GM19025 (cell line): Measurements from ENCODE around the gene SLC45A3.
"Not testable (repeated sequence)": the region's sequence is repeated elsewhere in the genome, so short reads cannot be mapped to it uniquely, and the experiment has no call there.

Experiments
- ATAC-seq: cut with Tn5 transposase; IDR thresholded peaks from one replicate; pipeline ENCODE4 v1.9.1; 2021; ENCODE audit warnings: mild to moderate bottlenecking, low read depth, moderate library complexity; ENCODE audit not compliant: unreplicated experiment

SLC45A3 gene, protein sequence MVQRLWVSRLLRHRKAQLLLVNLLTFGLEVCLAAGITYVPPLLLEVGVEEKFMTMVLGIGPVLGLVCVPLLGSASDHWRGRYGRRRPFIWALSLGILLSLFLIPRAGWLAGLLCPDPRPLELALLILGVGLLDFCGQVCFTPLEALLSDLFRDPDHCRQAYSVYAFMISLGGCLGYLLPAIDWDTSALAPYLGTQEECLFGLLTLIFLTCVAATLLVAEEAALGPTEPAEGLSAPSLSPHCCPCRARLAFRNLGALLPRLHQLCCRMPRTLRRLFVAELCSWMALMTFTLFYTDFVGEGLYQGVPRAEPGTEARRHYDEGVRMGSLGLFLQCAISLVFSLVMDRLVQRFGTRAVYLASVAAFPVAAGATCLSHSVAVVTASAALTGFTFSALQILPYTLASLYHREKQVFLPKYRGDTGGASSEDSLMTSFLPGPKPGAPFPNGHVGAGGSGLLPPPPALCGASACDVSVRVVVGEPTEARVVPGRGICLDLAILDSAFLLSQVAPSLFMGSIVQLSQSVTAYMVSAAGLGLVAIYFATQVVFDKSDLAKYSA

GRCh38 chr1:205680073-205680851, at the start of gene SLC45A3:
SLC45A3 (minus strand) TSS chr1:205680509; CDS start chr1:205664656, 15,853 bp downstream.
- ATAC-seq: no peak

DNA sequence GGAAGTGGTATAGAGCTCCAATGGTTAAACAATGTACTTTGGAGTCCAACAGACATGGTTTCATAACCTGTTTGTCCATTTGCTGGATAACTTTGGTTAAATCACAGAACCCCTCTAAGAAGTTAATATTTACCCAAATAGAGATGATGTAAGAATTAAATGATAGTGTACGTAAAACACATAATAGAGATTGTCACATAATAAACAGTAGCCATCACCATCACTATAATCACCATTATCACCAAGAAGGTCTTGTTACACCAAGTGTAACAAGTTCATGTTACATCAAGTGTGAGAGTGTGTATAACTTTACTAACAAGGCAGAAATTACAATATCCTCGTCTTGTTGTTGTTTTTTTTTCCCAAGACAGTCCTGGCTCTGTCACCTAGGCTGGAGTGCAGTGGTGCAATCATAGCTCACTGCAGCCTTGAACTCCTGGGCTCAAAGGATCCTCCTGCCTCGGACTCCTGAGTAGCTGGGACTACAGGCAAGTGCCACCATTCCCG, 46.4 kb upstream of the SLC45A3 start:
- no peak for ATAC-seq

GRCh38 chr1:205725514-205725913, 45.2 kb upstream of the SLC45A3 start:
- no peak for ATAC-seq

DNA sequence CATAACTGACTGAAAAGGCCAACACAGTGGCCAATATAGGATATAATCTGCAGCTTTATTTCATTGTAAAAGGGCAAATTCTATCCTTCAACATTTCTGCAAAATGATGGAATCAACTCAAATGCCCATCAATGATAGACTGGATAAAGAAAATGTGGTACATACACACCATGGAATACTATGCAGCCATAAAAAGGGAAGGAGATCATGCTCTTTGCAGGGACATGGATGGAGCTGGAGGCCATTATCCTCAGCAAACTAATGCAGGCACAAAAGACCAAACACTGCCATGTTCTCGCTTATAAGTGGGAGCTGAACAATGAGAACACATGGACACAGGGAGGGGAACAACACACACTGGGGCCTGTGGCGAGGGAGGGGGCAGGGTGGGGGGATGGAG, 40.4 kb upstream of the SLC45A3 start:
- ATAC-seq: not testable (repeated sequence)

DNA sequence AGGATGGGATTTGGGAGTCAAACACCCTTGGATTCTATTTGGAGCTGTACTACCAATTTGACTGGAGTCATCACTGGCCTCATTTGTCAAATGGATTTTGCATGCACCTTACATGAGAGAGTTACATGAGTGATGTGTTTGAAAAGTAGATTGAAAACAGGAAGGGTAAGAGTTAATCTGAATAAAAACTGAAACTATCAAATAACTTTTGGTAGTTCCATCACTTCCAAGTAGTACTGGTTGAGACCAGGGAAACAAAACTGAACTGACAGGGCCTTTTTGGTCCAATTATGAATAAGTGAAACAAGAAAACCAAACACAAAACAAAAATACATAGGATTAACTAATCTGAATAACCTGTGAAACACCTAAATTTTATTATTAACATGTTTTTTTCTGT, 39.5 kb upstream of the SLC45A3 start:
- ATAC-seq: no peak

DNA sequence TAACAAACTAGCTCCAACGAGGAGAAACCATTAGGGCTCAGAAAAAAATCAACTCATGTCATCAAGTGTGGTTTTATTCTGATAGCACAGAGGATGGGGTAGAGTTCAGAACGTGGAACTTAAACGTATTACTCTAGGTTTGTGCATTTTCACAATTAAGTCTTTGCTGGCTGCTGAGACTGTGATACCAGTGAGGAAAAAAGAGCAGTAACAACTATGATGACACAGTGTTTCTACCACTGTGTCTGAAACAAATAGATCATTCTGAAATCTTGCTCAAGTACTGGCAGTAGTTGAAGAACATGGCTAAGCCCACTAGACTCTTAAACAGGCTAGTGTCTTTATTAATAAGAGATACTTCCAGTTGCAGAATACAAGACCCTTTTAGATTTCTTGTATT, 38.7 kb upstream of the SLC45A3 start:
- no peak for ATAC-seq

DNA sequence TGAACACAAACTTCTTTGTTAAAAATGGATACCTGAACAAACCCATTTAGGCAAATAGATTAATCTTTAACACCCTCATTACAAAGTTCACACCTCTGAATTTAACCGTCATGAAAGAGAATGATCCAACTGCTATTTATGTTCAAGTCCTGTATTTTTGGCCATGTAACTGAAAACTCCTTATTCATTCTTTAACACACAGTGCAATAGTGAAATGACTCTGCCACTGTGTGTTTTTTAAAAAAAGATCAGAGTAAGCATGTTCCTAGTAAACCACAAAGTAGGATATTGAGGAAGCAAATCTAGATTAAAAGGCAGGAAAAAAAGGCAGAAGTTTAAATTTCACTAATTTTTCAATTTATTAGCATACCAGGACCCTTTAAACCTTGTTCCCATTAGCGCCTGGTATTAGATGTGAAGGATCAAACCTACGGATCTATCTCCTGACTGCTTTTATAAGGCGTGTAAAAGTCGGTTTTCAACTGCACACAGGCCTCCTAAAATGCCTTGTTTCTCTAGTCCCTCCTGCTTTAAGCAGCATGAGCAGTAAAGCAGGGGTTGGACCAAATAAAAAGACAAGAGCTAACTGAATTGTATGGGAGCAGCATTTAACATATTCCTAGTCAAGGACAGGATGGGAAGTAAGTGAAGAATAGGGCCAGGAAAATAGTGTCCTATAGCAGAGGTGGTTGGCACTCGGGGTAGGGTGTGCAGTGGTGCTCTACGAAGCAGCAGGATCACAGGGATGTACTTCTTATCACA, 36.2 kb upstream of the SLC45A3 start:
- ATAC-seq: no peak

DNA sequence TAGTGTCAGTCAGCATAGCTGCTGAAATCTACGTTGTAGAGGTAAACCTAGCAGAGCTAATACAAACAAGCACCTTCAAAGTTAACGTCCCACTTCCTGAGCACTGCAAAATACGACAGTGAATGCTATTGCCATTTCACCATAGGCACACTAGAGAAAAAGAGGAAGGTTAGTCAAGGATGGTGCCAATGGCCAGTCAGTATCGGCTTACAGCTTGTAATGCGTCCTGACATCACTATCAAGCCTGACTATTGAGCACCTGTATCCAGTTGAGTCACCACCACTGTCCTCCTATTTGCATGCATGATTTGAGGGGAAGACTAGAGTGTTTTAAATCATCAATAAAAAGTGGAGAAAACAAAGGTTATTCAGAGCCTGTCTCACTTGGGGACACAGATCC, 35.3 kb upstream of the SLC45A3 start:
- no peak for ATAC-seq

DNA sequence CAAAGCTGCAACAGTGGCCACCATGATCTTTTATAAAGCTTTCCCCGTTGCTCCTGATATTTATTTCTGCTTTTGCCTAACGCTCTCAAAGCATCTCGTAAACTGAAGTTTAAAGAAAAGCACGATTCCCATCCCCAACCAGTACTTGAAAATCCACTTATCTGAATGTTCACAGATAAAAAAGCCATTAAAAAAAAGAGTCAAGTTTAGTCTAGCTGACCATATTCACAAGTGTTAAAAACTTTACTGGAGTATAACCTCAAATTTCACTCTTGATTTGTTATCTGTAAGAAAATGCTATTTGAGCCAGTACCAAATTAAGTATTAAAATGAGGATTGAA, 34.6 kb upstream of the SLC45A3 start:
- no peak for ATAC-seq

- no peak for ATAC-seq
Measured at GRCh38 chr1:205714190-205714905, 34.0 kb upstream of the SLC45A3 start.

GRCh38 chr1:205711105-205712048, 31.1 kb upstream of the SLC45A3 start:
- ATAC-seq: no peak

GRCh38 chr1:205710201-205711062, 30.1 kb upstream of the SLC45A3 start:
- ATAC-seq: no peak

DNA sequence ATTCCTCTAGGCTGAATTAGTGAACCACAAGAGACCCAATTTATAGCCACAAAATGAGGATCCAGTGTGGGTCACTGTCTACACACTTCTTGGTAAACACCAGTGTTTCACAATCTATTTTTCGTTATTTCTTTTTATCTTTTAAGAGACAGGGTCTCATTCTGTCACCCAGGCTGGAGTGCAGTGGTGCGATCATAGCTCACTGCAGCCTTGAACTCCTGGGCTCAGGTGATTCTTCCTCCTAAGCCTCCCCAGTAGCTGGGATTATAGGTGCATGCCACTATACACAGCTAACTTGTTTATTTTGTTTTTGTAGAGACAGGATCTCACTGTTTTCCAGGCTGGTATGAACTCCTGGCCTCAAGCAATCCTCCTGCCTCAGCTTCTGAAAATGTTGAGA, 29.3 kb upstream of the SLC45A3 start:
- ATAC-seq: no peak

- no peak for ATAC-seq
Measured at GRCh38 chr1:205709059-205709398, 28.7 kb upstream of the SLC45A3 start.

DNA sequence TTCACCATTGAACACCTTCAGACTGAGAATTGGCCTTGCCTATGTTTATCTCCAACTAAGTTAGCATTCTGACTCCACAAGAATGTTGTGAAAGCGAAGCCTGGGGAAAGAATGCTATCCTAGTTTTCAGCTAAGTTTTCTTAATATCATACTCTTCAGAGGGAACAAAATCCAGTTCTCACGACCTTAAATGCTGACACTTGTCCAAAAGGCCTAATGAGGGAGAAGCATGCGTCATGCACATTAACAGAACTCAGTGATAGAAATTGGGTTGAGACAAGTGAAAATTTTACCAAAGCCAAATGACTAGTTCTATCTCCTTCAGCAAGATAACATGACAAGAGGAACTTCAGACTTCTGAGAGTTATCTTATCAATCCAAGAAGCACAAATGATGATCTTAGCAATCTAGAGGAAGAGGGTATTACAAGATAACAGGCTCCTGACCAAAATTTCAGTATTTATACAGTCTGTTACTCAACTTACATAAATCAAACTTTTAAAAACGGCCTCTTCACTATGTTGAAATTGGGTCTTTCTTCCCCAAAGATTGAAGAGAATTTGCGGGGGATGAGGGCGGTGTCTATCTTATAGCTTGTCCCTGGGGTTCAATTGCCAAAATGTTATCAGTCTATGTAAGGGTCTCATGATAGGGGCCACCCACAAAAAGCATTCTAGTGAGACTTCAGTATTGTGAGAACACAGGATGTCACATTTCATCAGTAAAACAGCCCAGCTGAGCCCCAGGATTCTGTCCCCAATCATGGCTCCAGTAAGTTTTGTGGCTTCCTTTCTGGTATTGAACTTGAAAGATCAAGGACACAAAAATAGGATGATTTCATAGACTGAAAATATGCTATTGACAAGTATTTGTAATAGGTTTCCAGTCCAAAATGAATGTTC, 26.5 kb upstream of the SLC45A3 start:
- ATAC-seq: no peak

DNA sequence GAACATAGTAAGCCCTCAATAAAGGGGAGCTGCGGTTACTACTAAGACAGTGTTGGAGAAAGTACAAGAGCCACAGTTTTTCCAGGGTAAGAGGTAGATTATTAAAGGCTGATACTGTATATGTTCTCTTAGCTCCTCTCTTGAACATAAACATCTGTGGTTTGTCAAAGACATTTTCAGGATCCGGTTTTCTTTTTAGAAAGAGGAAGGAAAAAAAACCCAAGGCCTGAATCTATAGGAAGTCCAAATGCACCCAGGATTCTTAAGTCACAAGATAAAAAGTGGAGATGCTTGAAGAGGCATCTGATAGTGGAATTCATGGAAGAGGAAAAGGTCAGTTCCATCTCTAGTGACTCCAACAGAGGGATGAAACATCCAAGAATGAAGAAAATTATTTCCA, 24.6 kb upstream of the SLC45A3 start:
- ATAC-seq: no peak

GRCh38 chr1:205703072-205703471, 22.8 kb upstream of the SLC45A3 start:
- ATAC-seq: no peak
